A673 (cell line): ENCODE measurements around the gene SYT9.

Experiments used
- EZH2 ChIP-seq: fragments of 200-600 bp; sonication (generic); IDR thresholded peaks from 2 replicates; pipeline ENCODE4 v1.6.1; 2017; ENCODE audit warnings: borderline replicate concordance, low read depth, mild to moderate bottlenecking, mixed read lengths, antibody characterized with exemption, low read length; ENCODE audit not compliant: poor library complexity, severe bottlenecking
- TF ChIP-seq, protein P1 (sequence below): fragments of 300-800, 200-600 bp; sonication (generic); conservative IDR thresholded peaks from 2 replicates; pipeline ENCODE4 v1.5.1; 2017; ENCODE audit warnings: low read depth, mild to moderate bottlenecking, antibody characterized with exemption, low read length, moderate library complexity, mixed read lengths

- TF ChIP-seq, protein P1, sequence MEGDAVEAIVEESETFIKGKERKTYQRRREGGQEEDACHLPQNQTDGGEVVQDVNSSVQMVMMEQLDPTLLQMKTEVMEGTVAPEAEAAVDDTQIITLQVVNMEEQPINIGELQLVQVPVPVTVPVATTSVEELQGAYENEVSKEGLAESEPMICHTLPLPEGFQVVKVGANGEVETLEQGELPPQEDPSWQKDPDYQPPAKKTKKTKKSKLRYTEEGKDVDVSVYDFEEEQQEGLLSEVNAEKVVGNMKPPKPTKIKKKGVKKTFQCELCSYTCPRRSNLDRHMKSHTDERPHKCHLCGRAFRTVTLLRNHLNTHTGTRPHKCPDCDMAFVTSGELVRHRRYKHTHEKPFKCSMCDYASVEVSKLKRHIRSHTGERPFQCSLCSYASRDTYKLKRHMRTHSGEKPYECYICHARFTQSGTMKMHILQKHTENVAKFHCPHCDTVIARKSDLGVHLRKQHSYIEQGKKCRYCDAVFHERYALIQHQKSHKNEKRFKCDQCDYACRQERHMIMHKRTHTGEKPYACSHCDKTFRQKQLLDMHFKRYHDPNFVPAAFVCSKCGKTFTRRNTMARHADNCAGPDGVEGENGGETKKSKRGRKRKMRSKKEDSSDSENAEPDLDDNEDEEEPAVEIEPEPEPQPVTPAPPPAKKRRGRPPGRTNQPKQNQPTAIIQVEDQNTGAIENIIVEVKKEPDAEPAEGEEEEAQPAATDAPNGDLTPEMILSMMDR: no peak
- TF ChIP-seq EZH2: no peak
These were observed 246.5 kb downstream of the SYT9 start for GRCh38 chr11:7498193-7498592.
